Measurements from ENCODE around the gene CADPS2. TPM values are rescaled to one million over a fixed set of nuclear protein-coding genes. Genes with fewer than 3 reads are reported as not detected.

Gene CADPS2
- total and polyA plus RNA-seq, 2 donors (not counting 3 experiments of a cell fraction or from before 2014, with no cell fraction given): 9.5 to 22.6 TPM

- FAIRE-seq (no peak), DNase-seq (ENCODE audit: low read depth, low spot score) (no peak)
- Histone ChIP-seq H3K9me1 (replicated peaks; ENCODE audit: control insufficient read depth, extremely low read depth, insufficient read depth, low read length) (no peaks in the 10 kb centered on the region), H2AFZ (ENCODE audit: low read depth, low read length) (no peak overlapping the region), H3K4me3 (replicated peaks in 1 of 3; ENCODE audit: insufficient read depth in 1 of 3, low read depth in 1 of 3, low read length in 3 of 3) (no peak overlapping the region), H3K27me3 (ENCODE audit: control insufficient read depth in 2 of 2, insufficient read depth in 2 of 2, low read length in 2 of 2) (no peaks in the 10 kb centered on the region), H3K36me3 (ENCODE audit: control insufficient read depth in 2 of 2, extremely low read depth in 1 of 2, insufficient read depth in 2 of 2, low read length in 2 of 2) (no peaks in the 10 kb centered on the region), H3K27ac (ENCODE audit: insufficient read depth, low read depth, low read length) (no peak overlapping the region), H3K4me1 (ENCODE audit: control insufficient read depth, extremely low read depth, insufficient read depth, low read length) (no peaks in the 10 kb centered on the region), H3K9me3 (replicated peaks; ENCODE audit: control insufficient read depth, insufficient read depth, low read length) (no peaks in the 10 kb centered on the region), H4K20me1 (replicated peaks; ENCODE audit: control insufficient read depth, extremely low read depth, insufficient read depth, low read length) (no peaks in the 10 kb centered on the region), H3K79me2 (ENCODE audit: control insufficient read depth, insufficient read depth, low read length) (no peaks in the 10 kb centered on the region), H3K4me2 (ENCODE audit: insufficient read depth, low read length) (no peak overlapping the region), H3K9ac (replicated peaks; ENCODE audit: extremely low read depth, insufficient read depth, low read length) (no peak overlapping the region)
- ChIA-PET CTCF (no interaction called here), POLR2A (no interaction called here)
- no peak for TF ChIP-seq GATA2 (IDR thresholded peaks at IDR 0.05; ENCODE audit: insufficient read depth, insufficient read length, low read depth, low read length)
- TF ChIP-seq MAX (IDR thresholded peaks at IDR 0.05; ENCODE audit: insufficient read depth, insufficient read length): no peak
- no peak for TF ChIP-seq JUN (IDR thresholded peaks at IDR 0.05; ENCODE audit: borderline replicate concordance, insufficient read depth, insufficient read length, low read depth)
- no peak for TF ChIP-seq FOS (IDR thresholded peaks at IDR 0.05; ENCODE audit: borderline replicate concordance, insufficient read depth, low read length)
- no peak for TF ChIP-seq POLR2AphosphoS5 (IDR thresholded peaks at IDR 0.05; ENCODE audit: insufficient read depth, low read depth, low read length)
- no peak for TF ChIP-seq EZH2 (IDR thresholded peaks at IDR 0.05; ENCODE audit: borderline replicate concordance, low read depth, low read length, severe bottlenecking)
- TF ChIP-seq MYC (IDR thresholded peaks at IDR 0.05; ENCODE audit: low read depth, low read length): no peak
- TF ChIP-seq CTCF (IDR thresholded peaks at IDR 0.05; ENCODE audit: extremely low read depth in 1 of 2, insufficient read depth in 1 of 2, low read depth in 1 of 2, low read length in 2 of 2): no peak
- no peak for TF ChIP-seq POLR2A (IDR thresholded peaks at IDR 0.05; ENCODE audit: low read depth, low read length)
- intact Hi-C loops (cut with micrococcal nuclease) (no loop called here), dilution Hi-C loops (cut with MboI; ENCODE audit: extremely low pct_ligation_motif_present, low sequenced_read_pairs) (no loop called here)
- BruUV-seq (replicated peaks): no TSS peak
These were observed 201.8 kb downstream of the CADPS2 start for GRCh38 chr7:122684504-122684903.
